MG63 (cell line): ENCODE data around the gene STMN3. TPM values are rescaled to one million over a fixed set of nuclear protein-coding genes. Genes with fewer than 3 reads are reported as not detected.
"Not testable (repeated sequence)": the region's sequence is repeated elsewhere in the genome, so short reads cannot be mapped to it uniquely, and the experiment has no call there.

Experiments used
- DNase-seq: peaks from one replicate; pipeline ENCODE4 v3.0.0-alpha.2; 2020
- H3K27me3 ChIP-seq: fragments of 250-450 bp; sonication (Bioruptor Pico); 2 replicates; pipeline ENCODE4 v1.5.1; 2020; ENCODE audit warnings: mild to moderate bottlenecking, moderate library complexity
- H3K36me3 ChIP-seq: fragments of 250-450 bp; sonication (Bioruptor Pico); 2 replicates; pipeline ENCODE4 v1.5.1; 2020; ENCODE audit warnings: mild to moderate bottlenecking, moderate library complexity
- H3K4me3 ChIP-seq: fragments of 250-450 bp; sonication (Bioruptor Pico); 2 replicates; pipeline ENCODE4 v1.5.1; 2020; ENCODE audit warnings: mild to moderate bottlenecking, moderate library complexity
- H3K9me3 ChIP-seq: fragments of 250-450 bp; sonication (Bioruptor Pico); 2 replicates; pipeline ENCODE4 v1.5.1; 2020; ENCODE audit warnings: mild to moderate bottlenecking, moderate library complexity
- total RNA-seq: library from RNA; depleted of rRNA; stranded (reverse); fragments of >200 nt; shearing (Covaris generic); gene quantifications from 2 replicates; pipeline ENCODE4 v1.2.3, GENCODE V29; 2014; ENCODE audit warnings: low replicate concordance

The STMN3 gene
- total RNA-seq, 1 experiment from 2014 or later, result 98.0 TPM

DNA sequence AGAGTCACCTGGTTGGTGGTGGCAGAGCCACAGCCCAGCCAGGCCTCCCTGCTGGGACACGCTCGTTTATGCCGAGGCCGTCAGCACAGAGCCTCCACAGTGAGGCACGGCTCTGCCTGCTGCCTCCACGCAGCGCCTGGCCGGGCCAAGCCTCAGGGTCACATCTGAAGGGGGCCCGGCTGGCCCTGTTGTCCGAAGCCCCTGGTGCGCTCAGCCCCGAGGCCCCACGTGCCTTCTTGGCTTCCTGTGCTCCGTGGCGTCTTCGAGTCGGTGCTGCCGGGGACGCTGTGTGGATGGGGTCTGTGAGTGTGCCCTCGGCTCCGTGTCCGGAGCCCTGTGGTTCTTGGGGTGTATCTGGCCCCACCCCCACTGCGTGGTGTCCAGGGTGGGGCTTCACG lies 32.9 kb upstream of the STMN3 start:
- peaks cover 53% of the 10 kb centered on the region for H3K36me3 ChIP-seq
- no peak overlapping the region for H3K4me3 ChIP-seq
- no peak for DNase-seq

DNA sequence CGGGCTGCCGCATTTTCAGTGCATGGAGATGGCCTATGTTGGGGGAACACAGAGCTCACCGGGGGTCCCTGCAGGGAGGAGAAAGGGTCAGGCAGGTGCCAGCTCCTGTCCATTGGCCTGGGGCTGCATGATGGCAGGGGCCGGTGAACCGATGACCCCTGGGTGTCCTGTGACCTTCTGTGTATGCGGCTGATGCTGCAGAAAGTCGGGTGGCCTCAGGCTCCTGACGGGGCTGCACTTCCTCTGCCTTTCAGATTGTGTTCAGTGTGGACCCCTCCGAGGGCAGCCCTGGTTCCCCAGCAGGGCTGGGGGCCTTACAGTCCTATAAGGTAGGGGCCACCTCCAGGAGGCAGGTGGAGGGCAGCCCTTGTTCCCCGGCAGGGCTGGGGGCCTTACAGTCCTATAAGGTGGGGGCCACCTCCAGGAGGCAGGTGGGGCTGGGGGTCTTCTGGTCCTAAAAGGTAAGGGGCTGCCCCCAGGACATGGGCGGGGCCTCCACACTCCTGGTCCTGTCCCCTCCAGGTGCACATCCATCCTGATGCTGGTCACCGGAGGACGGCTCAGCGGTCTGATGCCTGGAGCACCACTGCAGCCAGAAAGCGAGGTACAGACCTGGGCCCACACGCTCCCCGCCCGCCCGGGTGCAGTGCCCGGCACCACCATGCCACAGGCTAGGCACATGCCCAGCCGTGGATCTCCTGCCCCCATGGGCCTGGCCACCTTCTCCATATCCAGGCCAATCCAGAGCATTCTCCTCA lies 32.2 kb upstream of the STMN3 start:
- H3K27me3 ChIP-seq, result no peaks in the 10 kb centered on the region
- DNase-seq, result no peak
- peaks cover 60% of the 10 kb centered on the region for H3K36me3 ChIP-seq
- peaks cover 8% of the 10 kb centered on the region; the same call in 1 of the 2 replicates for H3K9me3 ChIP-seq
- no peak overlapping the region for H3K4me3 ChIP-seq

More for the DNA sequence above, 32.9 kb upstream of the STMN3 start:
- no peaks in the 10 kb centered on the region for H3K27me3 ChIP-seq
- H3K9me3 ChIP-seq, result peaks cover 8% of the 10 kb centered on the region; the same call in 1 of the 2 replicates

DNA sequence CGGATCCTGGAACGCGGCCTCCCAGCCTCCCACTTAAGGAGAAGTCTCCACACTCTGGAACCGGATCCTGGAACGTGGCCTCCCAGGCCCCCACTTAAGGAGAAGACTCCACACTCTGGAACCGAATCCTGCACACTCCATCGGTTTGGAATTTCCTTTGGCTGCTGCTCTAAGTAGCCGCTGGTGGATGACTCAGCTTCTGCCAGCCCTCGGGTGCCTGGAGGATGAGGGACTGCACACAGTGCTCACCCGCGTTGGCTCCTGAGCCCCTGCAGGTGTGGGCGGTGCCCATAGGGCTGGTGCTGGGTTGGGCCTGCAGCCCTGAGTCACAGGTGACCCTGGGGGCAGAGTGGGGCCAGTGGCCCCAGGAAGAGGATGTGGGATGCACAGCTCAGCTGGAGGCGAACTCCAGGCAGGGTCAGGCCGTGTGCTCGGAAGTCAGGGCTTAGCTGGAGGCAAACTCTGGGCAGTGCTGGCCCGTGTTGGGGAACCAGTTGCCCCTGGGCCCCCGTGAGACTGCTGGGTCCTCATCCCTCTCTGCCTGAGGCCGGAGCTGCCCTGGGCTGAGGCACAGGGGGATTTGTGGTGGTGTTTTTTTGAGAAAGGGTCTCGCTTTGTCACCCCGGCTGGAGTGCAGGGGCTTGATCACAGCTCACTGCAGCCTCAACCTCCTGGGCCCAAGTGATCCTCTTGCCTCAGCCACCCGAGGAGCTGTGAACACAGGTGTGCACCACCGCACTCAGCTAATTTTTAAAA lies 29.3 kb upstream of the STMN3 start:
- no peaks in the 10 kb centered on the region for H3K27me3 ChIP-seq
- H3K9me3 ChIP-seq, result peaks cover 8% of the 10 kb centered on the region; the same call in 1 of the 2 replicates
- H3K36me3 ChIP-seq, result peaks cover 59% of the 10 kb centered on the region
- DNase-seq, result peak; percentile 100
- H3K4me3 ChIP-seq, result no peak overlapping the region

DNA sequence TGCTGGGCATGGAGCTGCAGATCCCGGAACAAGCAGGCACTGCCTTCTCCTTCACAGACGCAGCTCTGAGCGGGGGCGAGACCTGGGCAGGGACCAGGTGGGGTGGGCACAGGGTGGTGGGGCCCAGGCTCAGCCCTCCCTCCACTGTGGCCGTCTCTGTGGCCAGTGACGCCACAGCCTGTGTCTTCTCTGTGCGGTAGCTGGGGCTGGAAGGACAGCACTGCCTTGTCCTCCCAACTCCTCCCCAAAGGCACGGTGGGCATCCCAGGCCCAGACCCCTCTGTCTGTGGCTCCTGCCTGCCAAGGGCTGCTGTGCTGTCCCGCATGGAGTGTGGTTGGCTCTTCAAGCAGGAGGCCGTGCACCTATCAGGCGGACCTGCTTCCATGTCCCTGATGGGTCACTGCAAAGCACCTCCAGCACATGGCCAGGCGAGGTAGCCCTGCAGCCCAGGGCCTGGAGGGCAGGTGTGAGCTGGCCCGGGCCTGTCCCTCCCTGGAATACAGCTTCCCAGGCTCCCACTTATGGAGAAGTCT lies 28.5 kb upstream of the STMN3 start:
- H3K9me3 ChIP-seq, result peaks cover 8% of the 10 kb centered on the region; the same call in 1 of the 2 replicates
- no peak for DNase-seq

DNA sequence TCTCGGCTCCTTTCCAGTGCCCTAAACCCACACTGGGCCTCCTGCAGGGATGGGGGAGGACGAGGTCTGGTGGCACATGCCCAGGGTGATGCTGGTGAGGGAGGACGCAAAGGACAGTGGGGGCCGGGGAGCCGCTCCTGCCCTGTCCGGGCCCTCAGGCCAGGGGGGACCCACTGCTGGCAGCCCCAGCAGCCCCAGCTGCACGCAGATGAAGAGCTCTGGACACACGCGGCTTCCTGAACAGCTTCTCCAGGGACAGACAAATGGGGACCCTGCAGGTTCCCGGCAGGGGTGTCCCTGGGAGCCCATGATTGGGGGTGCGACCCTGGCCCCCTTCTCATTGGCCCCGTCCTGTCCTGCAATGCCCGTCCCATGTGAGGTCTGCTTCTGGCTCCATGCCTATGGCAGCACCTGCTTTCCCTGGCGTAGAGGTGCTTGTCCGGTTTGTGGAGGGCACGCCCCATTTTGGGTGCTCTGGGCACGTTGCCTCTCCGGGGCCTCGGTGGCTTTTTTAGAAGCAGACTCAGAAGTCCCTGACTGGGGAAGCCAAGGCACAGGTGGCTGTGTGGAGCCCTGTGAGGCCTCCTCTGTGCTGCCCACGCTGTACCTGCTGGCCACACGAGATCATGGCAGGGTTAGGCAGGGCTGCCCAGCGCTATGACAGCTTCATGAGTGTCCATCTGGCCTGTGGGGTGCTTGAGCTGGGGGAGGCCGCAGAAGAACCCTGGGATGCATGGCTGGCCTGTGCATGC lies 27.8 kb upstream of the STMN3 start:
- DNase-seq, result no peak
- H3K9me3 ChIP-seq, result peaks cover 8% of the 10 kb centered on the region; the same call in 1 of the 2 replicates
- no peak overlapping the region for H3K4me3 ChIP-seq
- H3K36me3 ChIP-seq, result peaks cover 61% of the 10 kb centered on the region
- no peaks in the 10 kb centered on the region for H3K27me3 ChIP-seq

More for the DNA sequence above, 28.5 kb upstream of the STMN3 start:
- H3K36me3 ChIP-seq, result peaks cover 61% of the 10 kb centered on the region
- H3K27me3 ChIP-seq, result no peaks in the 10 kb centered on the region
- no peak overlapping the region for H3K4me3 ChIP-seq

DNA sequence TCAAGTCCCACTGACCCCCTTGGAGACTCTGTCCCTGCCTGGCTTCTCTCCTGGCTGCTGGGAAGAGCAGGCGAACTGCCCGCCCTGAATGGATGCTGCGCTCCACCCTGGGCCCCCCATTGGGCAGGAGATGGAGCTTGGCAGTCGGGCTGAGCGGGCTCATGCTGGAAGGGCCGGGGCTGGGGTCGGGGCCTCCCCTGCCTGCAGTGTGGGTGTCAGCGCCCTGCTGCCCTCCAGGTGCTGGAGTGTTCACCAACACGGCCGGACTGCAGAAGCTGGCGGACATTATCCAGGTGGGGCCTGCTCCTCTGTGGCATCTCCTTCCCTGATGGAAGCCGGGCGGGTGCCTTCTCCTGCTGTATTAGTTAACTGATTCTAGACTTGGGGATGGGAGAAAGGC lies 27.2 kb upstream of the STMN3 start:
- H3K4me3 ChIP-seq, result no peak overlapping the region
- H3K9me3 ChIP-seq, result peaks cover 8% of the 10 kb centered on the region; the same call in 1 of the 2 replicates
- H3K27me3 ChIP-seq, result no peaks in the 10 kb centered on the region
- DNase-seq, result no peak
- peaks cover 61% of the 10 kb centered on the region for H3K36me3 ChIP-seq

DNA sequence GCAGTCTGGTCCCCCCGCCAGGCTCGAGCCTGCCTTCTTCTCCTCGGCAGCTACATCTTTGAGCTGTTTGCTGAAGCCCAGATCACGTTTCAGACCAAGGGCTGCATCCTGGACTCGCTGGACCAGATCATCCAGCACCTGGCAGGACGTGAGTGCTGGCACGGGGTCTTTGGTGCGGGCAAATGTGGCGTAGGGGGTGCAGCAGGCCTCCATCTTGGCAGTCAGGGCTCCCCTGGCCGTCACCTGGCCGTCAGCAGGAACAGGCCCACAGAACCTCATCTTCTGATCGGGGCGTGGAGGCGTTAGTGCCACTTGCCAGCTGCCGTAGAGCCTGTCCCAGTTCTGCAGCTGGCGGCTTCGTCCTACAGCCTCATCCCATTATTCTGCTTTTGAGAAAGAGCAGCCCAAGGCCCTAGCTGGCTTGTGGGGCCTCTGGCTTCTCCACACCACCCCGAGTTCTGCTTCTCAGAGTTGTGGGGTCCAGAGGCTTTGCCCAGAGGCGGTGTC lies 26.6 kb upstream of the STMN3 start:
- peaks cover 67% of the 10 kb centered on the region for H3K36me3 ChIP-seq
- no peak for DNase-seq
- H3K4me3 ChIP-seq, result no peak overlapping the region
- no peaks in the 10 kb centered on the region for H3K27me3 ChIP-seq
- peaks cover 8% of the 10 kb centered on the region; the same call in 1 of the 2 replicates for H3K9me3 ChIP-seq

DNA sequence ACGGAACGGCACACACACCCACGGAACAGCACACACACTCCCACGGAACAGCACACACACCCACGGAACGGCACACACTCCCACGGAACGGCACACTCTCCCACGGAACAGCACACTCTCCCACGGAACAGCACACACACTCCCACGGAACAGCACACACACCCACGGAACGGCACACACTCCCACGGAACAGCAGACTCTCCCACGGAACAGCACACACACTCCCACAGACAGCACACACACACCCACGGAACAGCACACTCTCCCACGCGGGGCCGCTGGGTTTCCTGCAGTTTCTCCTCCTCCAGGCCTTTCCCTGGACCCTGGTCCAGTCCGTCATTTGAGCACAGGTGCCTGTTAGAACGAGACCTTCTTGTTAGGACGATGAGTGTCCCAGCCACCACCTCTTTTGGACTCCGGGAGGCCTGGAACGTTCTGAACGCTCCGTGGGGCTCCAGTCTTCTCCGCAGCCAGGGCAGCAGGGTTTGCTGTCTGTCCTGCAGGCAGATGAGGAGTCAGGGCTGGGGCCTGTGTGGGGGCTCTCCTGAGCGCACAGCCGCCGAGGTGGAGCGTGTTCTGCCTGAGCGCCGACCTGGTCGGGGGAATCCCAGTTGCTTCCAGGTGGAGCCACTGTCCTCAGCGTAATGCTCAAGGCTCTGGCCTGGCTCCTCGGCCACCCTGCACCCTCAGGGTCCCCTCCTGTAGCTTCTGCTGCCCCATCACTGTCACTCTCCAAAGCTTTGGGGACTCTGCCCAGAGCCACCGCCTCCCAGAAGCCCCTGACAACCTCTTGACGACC lies 25.6 kb upstream of the STMN3 start:
- Histone ChIP-seq H3K4me3 (no peak overlapping the region), H3K36me3 (peaks cover 64% of the 10 kb centered on the region), H3K27me3 (no peaks in the 10 kb centered on the region), H3K9me3 (peaks cover 8% of the 10 kb centered on the region; the same call in 1 of the 2 replicates)
- no peak for DNase-seq

DNA sequence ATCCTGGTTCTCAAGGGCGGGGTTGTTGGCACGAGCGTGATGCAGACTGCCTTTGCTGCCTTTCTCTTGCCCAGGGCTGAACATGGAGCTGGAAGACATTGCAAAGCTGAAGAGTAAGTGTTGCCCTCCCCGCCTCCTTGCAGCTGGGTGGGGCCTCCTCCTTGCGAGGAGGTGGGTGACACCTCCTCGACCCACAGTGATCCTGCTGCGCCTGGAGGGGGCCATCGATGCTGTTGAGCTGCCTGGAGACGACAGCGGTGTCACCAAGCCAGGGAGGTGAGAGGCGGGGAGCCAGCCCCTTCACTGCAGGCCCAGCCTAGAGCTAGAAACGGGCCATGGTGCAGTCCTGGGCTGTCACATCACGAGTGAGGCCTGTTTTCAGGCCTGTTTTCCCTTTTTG lies 24.8 kb upstream of the STMN3 start:
- H3K36me3 ChIP-seq, result peaks cover 63% of the 10 kb centered on the region
- H3K9me3 ChIP-seq, result peaks cover 8% of the 10 kb centered on the region; the same call in 1 of the 2 replicates
- H3K27me3 ChIP-seq, result no peaks in the 10 kb centered on the region
- no peak for DNase-seq
- H3K4me3 ChIP-seq, result no peak overlapping the region

DNA sequence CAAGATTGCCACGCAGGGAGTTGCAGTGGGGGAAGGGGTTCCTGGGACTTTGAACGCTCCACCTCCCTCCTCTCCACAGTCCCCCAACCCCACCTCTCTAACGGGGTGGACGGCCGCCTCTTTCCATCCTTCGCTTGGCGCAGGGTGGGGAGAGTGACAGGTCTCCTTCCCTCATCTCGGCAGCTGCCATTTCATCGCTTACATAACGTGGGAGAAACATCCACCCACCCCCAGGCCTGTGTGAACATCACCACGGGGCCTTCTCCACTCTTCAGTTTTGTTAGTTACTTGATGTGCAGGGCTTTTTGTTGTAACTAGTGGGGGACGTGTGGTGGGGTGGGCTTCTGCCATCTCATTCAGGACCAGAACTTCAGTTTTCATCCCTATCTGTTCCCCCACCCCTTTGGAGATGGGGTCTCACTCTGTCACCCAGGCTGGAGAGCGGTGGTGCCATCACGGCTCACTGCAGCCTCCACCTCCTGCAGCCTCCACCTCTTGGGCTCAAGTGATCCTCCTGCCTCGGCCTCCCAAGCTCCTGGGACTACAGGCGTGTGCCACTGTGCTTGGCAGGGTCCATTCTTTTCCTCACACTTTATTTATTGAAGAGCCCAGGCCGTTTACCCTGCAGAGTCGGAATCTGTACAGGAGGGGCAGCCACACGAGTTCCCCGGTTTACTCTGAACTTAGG lies 22.6 kb upstream of the STMN3 start:
- no peak overlapping the region for H3K4me3 ChIP-seq
- no peaks in the 10 kb centered on the region for H3K27me3 ChIP-seq
- H3K9me3 ChIP-seq, result no peaks in the 10 kb centered on the region
- DNase-seq, result no peak
- H3K36me3 ChIP-seq, result peaks cover 66% of the 10 kb centered on the region

DNA sequence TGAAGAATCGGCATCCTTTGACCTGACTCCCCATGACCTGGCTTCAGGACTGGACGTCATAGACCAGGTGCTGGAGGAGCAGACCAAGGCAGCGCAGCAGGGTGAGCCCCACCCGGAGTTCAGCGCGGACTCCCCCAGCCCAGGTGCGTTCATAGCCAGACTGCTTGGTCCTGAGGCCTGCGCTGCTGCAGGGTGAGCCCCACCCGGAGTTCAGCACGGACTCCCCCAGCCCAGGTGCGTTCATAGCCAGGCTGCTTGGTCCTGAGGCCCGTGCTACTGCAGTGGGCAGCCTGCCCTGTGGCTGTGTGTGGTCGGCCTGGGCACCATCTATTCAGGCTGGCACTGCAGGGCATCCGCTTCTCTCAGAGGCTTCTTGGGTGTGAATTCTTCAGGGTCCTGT lies 20.7 kb upstream of the STMN3 start:
- H3K36me3 ChIP-seq, result peaks cover 59% of the 10 kb centered on the region
- DNase-seq, result no peak
- H3K4me3 ChIP-seq, result no peak overlapping the region
- H3K9me3 ChIP-seq, result no peaks in the 10 kb centered on the region
- H3K27me3 ChIP-seq, result no peaks in the 10 kb centered on the region

DNA sequence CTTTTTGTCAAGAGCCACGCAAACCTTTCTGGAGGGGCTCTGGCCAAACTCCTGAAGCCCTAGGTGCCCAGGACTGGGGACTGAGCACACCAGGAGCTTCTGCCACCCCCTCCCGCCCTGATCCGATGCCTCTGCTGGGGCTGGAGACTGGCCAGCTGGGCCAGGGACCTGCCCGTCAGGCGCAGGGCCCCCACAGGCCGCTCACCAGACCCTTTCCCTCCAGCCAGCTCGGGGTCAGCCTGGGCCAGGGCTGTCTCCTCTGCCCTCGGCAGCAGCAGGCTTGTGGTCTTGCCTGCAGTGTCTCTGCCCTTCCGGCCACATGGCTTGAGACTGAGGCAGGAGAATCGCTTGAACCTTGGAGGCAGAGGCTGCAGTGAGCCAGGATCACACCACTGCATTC lies 19.4 kb upstream of the STMN3 start:
- no peaks in the 10 kb centered on the region for H3K27me3 ChIP-seq
- H3K9me3 ChIP-seq, result no peaks in the 10 kb centered on the region
- H3K4me3 ChIP-seq, result no peak overlapping the region
- DNase-seq, result no peak
- peaks cover 68% of the 10 kb centered on the region for H3K36me3 ChIP-seq

DNA sequence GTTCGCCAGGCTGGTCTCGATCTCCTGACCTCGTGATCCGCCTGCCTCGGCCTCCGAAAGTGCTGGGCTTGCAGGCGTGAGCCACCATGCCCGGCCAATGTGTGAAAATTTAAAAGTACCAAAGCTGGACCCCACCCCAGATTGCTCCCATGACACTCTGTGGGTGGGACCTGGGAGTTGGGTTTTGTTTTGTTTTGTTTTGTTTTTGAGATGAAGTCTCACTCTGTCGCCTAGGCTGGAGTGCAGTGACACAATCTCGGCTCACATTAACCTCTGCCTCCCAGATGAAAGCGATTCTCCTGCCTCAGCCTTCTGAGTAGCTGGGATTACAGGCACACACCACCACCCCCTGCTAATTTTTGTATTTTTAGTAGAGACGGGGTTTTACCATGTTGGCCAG lies 18.5 kb upstream of the STMN3 start:
- not testable (repeated sequence) for DNase-seq, H3K27me3 ChIP-seq, H3K4me3 ChIP-seq, H3K9me3 ChIP-seq
- H3K36me3 ChIP-seq, result peaks cover 69% of the 10 kb centered on the region

DNA sequence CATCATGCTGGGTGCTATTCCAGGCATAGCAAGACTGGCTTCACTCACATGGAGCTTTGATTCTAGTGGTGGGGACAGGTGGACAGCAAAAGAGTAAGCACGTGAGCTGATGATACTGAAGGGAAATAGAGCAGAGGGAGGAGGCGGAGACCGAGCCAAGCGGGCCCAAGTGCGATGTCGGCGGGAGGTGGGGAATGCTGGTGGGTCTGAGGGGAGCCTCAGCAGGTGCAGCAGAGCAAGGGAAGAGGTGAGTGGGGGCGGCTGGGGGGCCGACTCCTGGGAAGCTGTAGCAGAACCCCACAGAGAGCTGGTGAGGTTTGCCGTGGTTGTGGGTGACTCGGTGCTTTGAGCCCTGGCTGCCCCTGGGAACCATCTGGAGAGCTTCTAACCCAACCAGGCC lies 15.1 kb upstream of the STMN3 start:
- H3K4me3 ChIP-seq, result no peak overlapping the region
- peaks cover 73% of the 10 kb centered on the region for H3K36me3 ChIP-seq
- no peaks in the 10 kb centered on the region for H3K27me3 ChIP-seq
- H3K9me3 ChIP-seq, result no peaks in the 10 kb centered on the region
- DNase-seq, result no peak

DNA sequence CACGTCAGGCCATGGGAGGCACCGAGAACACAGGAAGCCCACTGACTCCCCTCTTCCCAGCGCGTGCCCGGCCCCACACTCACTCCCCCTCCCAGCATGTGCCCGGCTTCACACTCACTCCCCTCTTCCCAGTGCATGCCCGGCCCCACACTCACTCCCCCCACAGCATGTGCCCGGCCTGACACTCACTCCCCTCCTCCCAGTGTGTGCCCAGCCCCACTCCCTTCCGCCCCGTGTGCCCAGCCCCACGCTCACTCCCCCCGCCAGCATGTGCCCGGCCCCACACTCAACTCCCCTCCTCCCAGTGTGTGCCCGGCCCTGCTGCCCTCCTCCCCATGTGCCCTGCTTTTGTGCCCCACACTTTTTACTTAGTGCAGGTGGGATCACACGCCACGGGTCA lies 14.6 kb upstream of the STMN3 start:
- DNase-seq, result no peak
- H3K36me3 ChIP-seq, result peaks cover 73% of the 10 kb centered on the region
- H3K4me3 ChIP-seq, result no peak overlapping the region

More for the DNA sequence above, 14.6 kb upstream of the STMN3 start:
- Histone ChIP-seq H3K9me3 (no peaks in the 10 kb centered on the region), H3K27me3 (no peaks in the 10 kb centered on the region)
